ENCODE data around the gene CNTN4. TPM values are rescaled to one million over a fixed set of nuclear protein-coding genes. Genes with fewer than 3 reads are reported as not detected.

CNTN4 gene
- total RNA-seq, 6 experiments from 2014 or later: not detected

DNA sequence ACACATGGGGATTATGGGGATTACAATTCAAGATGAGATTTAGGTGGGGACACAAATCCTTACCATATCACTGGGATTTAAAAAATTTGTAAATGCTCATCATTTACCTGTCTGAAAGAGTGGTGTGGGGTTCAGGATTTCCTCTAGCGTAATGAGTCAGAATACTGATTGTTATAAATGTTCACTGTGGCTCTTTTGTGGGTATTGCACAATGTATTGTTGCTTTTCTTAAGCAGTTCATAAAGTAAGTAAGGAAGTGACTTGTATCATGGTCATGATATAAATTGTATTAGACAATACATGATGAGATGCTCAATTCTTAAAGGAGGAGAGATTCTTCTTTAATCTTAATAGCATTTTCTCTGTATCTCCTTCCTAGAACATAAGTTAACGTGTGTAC lies 262.1 kb downstream of the CNTN4 start:
- Mint-ChIP-seq H3K27ac (no peak overlapping the region), H3K9me3 (peaks cover 43% of the 10 kb centered on the region), H3K27me3 (ENCODE audit: insufficient read depth) (no peaks in the 10 kb centered on the region), H3K4me1 (ENCODE audit: low read depth) (no peaks in the 10 kb centered on the region), H3K4me3 (no peak overlapping the region), H3K36me3 (ENCODE audit: low read depth) (no peaks in the 10 kb centered on the region)
- no peak for DNase-seq
- TF ChIP-seq, protein P1, sequence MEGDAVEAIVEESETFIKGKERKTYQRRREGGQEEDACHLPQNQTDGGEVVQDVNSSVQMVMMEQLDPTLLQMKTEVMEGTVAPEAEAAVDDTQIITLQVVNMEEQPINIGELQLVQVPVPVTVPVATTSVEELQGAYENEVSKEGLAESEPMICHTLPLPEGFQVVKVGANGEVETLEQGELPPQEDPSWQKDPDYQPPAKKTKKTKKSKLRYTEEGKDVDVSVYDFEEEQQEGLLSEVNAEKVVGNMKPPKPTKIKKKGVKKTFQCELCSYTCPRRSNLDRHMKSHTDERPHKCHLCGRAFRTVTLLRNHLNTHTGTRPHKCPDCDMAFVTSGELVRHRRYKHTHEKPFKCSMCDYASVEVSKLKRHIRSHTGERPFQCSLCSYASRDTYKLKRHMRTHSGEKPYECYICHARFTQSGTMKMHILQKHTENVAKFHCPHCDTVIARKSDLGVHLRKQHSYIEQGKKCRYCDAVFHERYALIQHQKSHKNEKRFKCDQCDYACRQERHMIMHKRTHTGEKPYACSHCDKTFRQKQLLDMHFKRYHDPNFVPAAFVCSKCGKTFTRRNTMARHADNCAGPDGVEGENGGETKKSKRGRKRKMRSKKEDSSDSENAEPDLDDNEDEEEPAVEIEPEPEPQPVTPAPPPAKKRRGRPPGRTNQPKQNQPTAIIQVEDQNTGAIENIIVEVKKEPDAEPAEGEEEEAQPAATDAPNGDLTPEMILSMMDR (IDR thresholded peaks at IDR 0.05): no peak

DNA sequence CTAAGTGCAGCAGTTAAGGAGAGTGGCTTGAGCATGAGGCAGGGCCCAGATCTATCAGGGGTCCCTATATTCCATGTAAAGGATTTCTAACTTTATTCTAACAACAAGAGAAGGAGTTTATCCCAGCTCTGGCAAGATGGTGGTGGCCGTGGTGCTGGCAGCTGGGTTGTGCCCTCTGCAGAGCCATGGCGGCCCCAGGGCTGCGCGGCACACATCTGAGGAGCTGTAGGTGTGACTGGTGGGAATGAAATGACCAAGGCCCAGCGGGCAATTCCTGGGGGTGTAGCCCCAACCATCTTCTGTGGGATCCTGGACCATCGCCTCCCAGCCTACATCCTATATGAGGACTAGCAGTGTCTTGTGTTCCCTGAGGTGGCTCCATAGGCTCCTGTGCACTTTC lies 263.5 kb downstream of the CNTN4 start:
- no peak for DNase-seq
- no peaks in the 10 kb centered on the region for H3K36me3 Mint-ChIP-seq (ENCODE audit: low read depth)
- H3K27ac Mint-ChIP-seq: no peak overlapping the region
- H3K9me3 Mint-ChIP-seq: peaks cover 38% of the 10 kb centered on the region
- H3K27me3 Mint-ChIP-seq (ENCODE audit: insufficient read depth): no peaks in the 10 kb centered on the region
- H3K4me1 Mint-ChIP-seq (ENCODE audit: low read depth): no peaks in the 10 kb centered on the region
- H3K4me3 Mint-ChIP-seq: no peak overlapping the region
- TF ChIP-seq, protein P1 (IDR thresholded peaks at IDR 0.05): no peak

DNA sequence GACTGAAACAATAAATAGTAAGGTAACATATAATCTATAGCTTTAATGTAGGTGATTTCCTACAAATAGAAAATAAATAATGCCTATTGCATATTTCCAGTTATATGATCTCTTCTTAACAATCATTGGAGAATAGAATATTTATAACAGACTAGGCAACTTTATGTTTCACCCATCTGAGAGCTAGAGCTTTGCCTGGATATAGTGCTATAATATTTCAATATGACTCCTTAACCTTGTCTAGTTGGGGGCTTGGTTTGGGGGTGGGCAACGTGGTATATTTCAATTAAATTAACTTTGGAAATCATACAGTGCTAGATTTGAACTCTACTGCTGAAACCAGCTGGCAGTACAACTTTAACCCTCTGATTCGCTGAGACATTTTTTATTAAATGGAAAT lies 265.2 kb downstream of the CNTN4 start:
- Mint-ChIP-seq H3K36me3 (ENCODE audit: low read depth) (no peaks in the 10 kb centered on the region), H3K27ac (no peak overlapping the region), H3K9me3 (peaks cover 24% of the 10 kb centered on the region), H3K4me1 (ENCODE audit: low read depth) (no peaks in the 10 kb centered on the region), H3K27me3 (ENCODE audit: insufficient read depth) (no peaks in the 10 kb centered on the region), H3K4me3 (no peak overlapping the region)
- TF ChIP-seq, protein P1 (IDR thresholded peaks at IDR 0.05): no peak
- no peak for DNase-seq

DNA sequence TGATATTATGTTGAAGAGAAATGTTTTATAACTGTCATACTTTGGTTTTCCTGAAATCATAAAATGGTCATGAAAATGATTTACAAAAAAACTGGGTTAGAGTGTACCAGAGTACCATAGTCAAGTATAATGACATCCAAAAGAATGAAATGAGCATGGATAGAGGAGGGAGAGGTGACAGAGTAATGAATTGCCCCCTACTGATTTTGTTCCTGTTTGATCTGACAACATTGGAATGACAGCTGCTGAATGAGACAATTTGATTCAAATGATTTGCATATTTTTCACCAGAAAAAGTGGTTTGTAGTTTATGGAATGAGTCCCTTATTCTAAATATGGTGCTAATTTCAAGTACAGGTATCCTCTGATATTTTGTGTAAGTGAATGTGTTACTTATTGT lies 271.7 kb downstream of the CNTN4 start:
- H3K36me3 Mint-ChIP-seq (ENCODE audit: low read depth): no peaks in the 10 kb centered on the region
- no peak overlapping the region for H3K4me3 Mint-ChIP-seq
- no peak overlapping the region for H3K27ac Mint-ChIP-seq
- TF ChIP-seq, protein P1 (IDR thresholded peaks at IDR 0.05): no peak
- H3K9me3 Mint-ChIP-seq: peaks cover 24% of the 10 kb centered on the region
- no peaks in the 10 kb centered on the region for H3K4me1 Mint-ChIP-seq (ENCODE audit: low read depth)
- no peak for DNase-seq
- no peaks in the 10 kb centered on the region for H3K27me3 Mint-ChIP-seq (ENCODE audit: insufficient read depth)

DNA sequence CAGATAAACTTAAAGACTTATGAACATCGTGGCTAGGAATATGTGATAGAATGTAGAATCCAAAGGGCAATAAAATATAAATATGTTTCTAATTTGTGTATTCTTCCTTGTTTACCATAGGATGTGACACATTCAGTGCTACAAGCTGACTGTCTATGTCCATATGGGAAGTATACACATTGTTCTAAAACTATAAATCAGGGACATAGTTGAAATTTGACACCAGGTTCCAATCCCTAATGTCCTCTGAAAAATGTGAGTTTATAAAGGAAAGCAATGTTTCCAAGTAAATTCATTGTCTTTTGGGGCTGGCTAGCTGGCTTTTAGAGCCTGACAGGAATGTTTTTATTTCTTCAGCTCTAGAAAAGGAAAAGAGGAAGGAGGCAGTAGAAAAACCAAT lies 273.6 kb downstream of the CNTN4 start:
- Mint-ChIP-seq H3K9me3 (peaks cover 23% of the 10 kb centered on the region), H3K36me3 (ENCODE audit: low read depth) (no peaks in the 10 kb centered on the region), H3K4me3 (no peak overlapping the region), H3K27me3 (ENCODE audit: insufficient read depth) (no peaks in the 10 kb centered on the region), H3K27ac (no peak overlapping the region), H3K4me1 (ENCODE audit: low read depth) (no peaks in the 10 kb centered on the region)
- no peak for DNase-seq
- TF ChIP-seq, protein P1 (IDR thresholded peaks at IDR 0.05): no peak

DNA sequence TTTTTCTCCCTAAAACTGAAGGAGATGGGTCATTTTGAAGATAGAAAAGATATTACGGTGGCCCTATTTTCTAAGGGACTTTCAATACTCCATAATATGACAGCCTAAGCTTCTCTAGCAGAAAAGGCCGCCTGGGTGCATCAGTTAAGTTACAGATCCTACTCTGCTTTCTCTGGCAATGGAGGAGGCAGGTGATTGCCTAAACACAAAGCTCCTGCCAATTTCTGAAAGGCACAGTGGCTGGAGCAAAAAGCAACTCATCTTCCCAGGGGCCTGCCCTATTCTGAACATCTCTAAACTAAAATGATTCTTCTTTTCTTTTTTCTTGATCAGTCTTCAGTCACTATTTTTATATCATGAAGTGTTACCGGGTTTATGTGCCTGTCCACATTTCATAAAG lies 276.7 kb downstream of the CNTN4 start:
- no peak for DNase-seq
- no peaks in the 10 kb centered on the region for H3K4me1 Mint-ChIP-seq (ENCODE audit: low read depth)
- H3K27ac Mint-ChIP-seq: no peak overlapping the region
- H3K36me3 Mint-ChIP-seq (ENCODE audit: low read depth): no peaks in the 10 kb centered on the region
- H3K27me3 Mint-ChIP-seq (ENCODE audit: insufficient read depth): no peaks in the 10 kb centered on the region
- TF ChIP-seq, protein P1 (IDR thresholded peaks at IDR 0.05): no peak
- H3K4me3 Mint-ChIP-seq: no peak overlapping the region
- H3K9me3 Mint-ChIP-seq: peaks cover 35% of the 10 kb centered on the region
